CD4-positive, alpha-beta memory T cell (primary cell): ENCODE results near the gene LACTBL1. TPM values are rescaled to one million over a fixed set of nuclear protein-coding genes. Genes with fewer than 3 reads are reported as not detected.

Experiments
- CTCF ChIA-PET: fragments of 350-600 bp; sonication (Branson Sonifier 250); formaldehyde crosslinking; loops from one replicate; lab custom pipeline; 2021; ENCODE audit warnings: inconsistent platforms; ENCODE audit not compliant: partially characterized antibody; lab: Charles Lee
- POLR2A ChIA-PET: fragments of 350-600 bp; sonication (Branson Sonifier 250); formaldehyde crosslinking; loops from one replicate; lab custom pipeline; 2021; ENCODE audit not compliant: partially characterized antibody; lab: Charles Lee
- DNase-seq, 5 donors: peaks; one replicate each; pipeline versions ENCODE4 v3.0.0 to v3.0.0-alpha.2; 2020 to 2022; ENCODE audit warnings: mixed read lengths in 1 of 5
- H3K27ac ChIP-seq: one replicate; pipeline ENCODE4 v1.7.0; 2013; ENCODE audit warnings: low read depth, low read length
- H3K27me3 ChIP-seq: 2 replicates; pipeline ENCODE4 v1.7.0; 2013; ENCODE audit warnings: mild to moderate bottlenecking, low read length, moderate library complexity; ENCODE audit not compliant: insufficient read depth
- H3K36me3 ChIP-seq: 2 replicates; pipeline ENCODE4 v1.7.0; 2013; ENCODE audit warnings: mild to moderate bottlenecking, low read length, moderate library complexity; ENCODE audit not compliant: insufficient read depth
- H3K4me1 ChIP-seq: 2 replicates; pipeline ENCODE4 v1.7.0; 2013; ENCODE audit warnings: mild to moderate bottlenecking, low read length, moderate library complexity; ENCODE audit not compliant: insufficient read depth
- H3K4me3 ChIP-seq, 2 donors: one replicate each; pipeline ENCODE4 v1.7.0; 2013; ENCODE audit warnings: low read length in 2 of 2, mild to moderate bottlenecking in 1 of 2
- H3K9me3 ChIP-seq, 2 donors: one replicate each; pipeline ENCODE4 v1.7.0; 2013; ENCODE audit warnings: low read length in 2 of 2, control low read depth in 1 of 2; ENCODE audit not compliant: control insufficient read depth in 1 of 2
- H3K27ac Mint-ChIP-seq, 7 donors: one replicate each; pipeline ENCODE4 v1.8.0; 2020 to 2021; ENCODE audit warnings: mixed read lengths in 7 of 7, mild to moderate bottlenecking in 6 of 7, inconsistent platforms in 3 of 7, moderate library complexity in 3 of 7
- H3K27me3 Mint-ChIP-seq, 2 donors: one replicate each; pipeline ENCODE4 v1.8.0; 2020 to 2021; ENCODE audit warnings: mixed read lengths in 2 of 2
- H3K36me3 Mint-ChIP-seq, 2 donors: one replicate each; pipeline ENCODE4 v1.8.0; 2020 to 2021; ENCODE audit warnings: mixed read lengths in 2 of 2, inconsistent platforms in 1 of 2, mild to moderate bottlenecking in 1 of 2
- H3K4me1 Mint-ChIP-seq, 4 donors: one replicate each; pipeline ENCODE4 v1.8.0; 2020 to 2021; ENCODE audit warnings: mixed read lengths in 4 of 4, mild to moderate bottlenecking in 1 of 4
- H3K4me3 Mint-ChIP-seq, 8 donors: one replicate each; pipeline ENCODE4 v1.8.0; 2020 to 2021; ENCODE audit warnings: mixed read lengths in 8 of 8, mild to moderate bottlenecking in 7 of 8, moderate library complexity in 6 of 8, inconsistent platforms in 3 of 8
- H3K9me3 Mint-ChIP-seq, 8 donors: one replicate each; pipeline ENCODE4 v1.8.0; 2020 to 2021; ENCODE audit warnings: mixed read lengths in 8 of 8, mild to moderate bottlenecking in 5 of 8, inconsistent platforms in 3 of 8, moderate library complexity in 1 of 8
- intact Hi-C: fragments of 100-400 bp; cut with micrococcal nuclease; formaldehyde crosslinking; loops from one replicate; pipeline ENCODE4 v1.15.1; 2023
- polyA plus RNA-seq, 2 donors: library from polyadenylated mRNA; unstranded; fragments of 300-500 nt; fragmentation: Illumina TruSeq; gene quantifications; one replicate each; pipeline ENCODE4 v1.2.3, GENCODE V29; 2021
- total RNA-seq, 2 experiments: library from RNA; stranded (reverse); gene quantifications; one replicate each; pipeline ENCODE4 v1.2.3, GENCODE V29; 2021

LACTBL1 gene
- total and polyA plus RNA-seq, 4 experiments from 2014 or later, result not detected

GRCh38 chr1:22957066-22957465 is 15.6 kb downstream of the LACTBL1 start:
- H3K9me3 Mint-ChIP-seq, result peaks cover 0 to 2% (median 0%) of the 10 kb centered on the region in 8 donors
- DNase-seq, result no peak
- CTCF ChIA-PET, result interaction anchor here (1.3 kb wide), 1 partner anchor 252 kb away, joined by 3 read pairs; no protein-coding TSS in a partner anchor
- H3K4me3 Mint-ChIP-seq, result no peak overlapping the region
- Histone ChIP-seq H3K4me3 (no peak overlapping the region), H3K4me1 (no peaks in the 10 kb centered on the region), H3K27me3 (peaks cover 3% of the 10 kb centered on the region), H3K9me3 (no peaks in the 10 kb centered on the region), H3K36me3 (no peaks in the 10 kb centered on the region), H3K27ac (no peak overlapping the region)
- H3K27me3 Mint-ChIP-seq, result peaks cover 3 to 10% of the 10 kb centered on the region in 2 donors
- no peaks in the 10 kb centered on the region for H3K36me3 Mint-ChIP-seq
- POLR2A ChIA-PET, result no interaction called here
- intact Hi-C loops, result no loop called here
- H3K4me1 Mint-ChIP-seq, result no peaks in the 10 kb centered on the region
- no peak overlapping the region for H3K27ac Mint-ChIP-seq

DNA sequence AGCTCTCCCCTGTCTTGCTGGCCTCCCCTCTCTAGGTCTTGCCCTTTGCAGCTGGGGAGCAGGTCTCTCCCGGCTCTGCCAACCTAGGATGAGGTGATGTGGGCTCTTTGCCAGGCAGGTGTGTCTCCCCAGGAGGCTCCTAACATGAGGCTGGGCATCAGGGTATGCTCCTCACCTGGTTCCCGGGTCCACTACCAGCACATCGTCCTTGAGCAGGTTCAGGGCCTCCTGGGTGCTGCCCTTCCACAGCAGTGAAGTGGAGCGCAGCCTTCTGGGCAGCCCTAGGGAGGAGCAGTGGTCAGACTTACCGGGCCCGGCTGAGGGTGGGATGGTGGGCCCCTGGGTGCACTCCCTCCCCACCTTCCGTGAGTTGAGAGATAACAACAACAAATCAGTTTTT is 17.5 kb downstream of the LACTBL1 start:
- Mint-ChIP-seq H3K27ac (no peak overlapping the region), H3K27me3 (peaks cover 4 to 19% of the 10 kb centered on the region in 2 donors), H3K9me3 (peaks cover 0 to 4% (median 0%) of the 10 kb centered on the region in 8 donors), H3K36me3 (no peaks in the 10 kb centered on the region), H3K4me3 (no peak overlapping the region), H3K4me1 (peaks cover 0 to 1% (median 0%) of the 10 kb centered on the region in 4 donors)
- no peak overlapping the region for H3K27ac ChIP-seq
- no peaks in the 10 kb centered on the region for H3K9me3 ChIP-seq
- ChIA-PET CTCF (no interaction called here), POLR2A (no interaction called here)
- intact Hi-C loops, result no loop called here
- DNase-seq, result no peak
- no peaks in the 10 kb centered on the region for H3K4me1 ChIP-seq
- H3K27me3 ChIP-seq, result peaks cover 3% of the 10 kb centered on the region
- H3K36me3 ChIP-seq, result no peaks in the 10 kb centered on the region
- H3K4me3 ChIP-seq, result no peak overlapping the region

DNA sequence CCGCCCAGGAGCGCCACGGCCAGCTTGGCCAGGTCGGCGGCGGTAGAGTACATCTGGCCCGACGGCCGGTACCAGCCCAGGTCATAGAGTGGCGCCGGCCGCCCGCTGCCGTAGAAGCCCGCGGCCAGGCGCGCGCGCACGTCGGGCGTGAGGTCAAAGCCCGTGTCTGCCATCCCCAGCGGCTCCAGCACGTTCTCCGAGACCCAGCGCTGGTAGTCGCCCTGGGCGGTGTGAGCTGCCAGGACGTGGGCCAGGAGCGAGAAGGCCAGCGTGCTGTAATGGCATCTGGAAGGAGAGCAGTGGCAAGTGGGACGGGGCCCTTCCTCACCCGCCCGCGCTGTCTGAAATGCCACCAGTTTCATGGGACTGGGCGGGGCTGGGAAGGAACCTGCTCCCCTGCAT is 18.9 kb downstream of the LACTBL1 start:
- no peak for DNase-seq
- H3K4me3 Mint-ChIP-seq, result no peak overlapping the region
- Histone ChIP-seq H3K27me3 (peaks cover 3% of the 10 kb centered on the region), H3K36me3 (no peaks in the 10 kb centered on the region), H3K9me3 (no peaks in the 10 kb centered on the region), H3K27ac (no peak overlapping the region), H3K4me3 (no peak overlapping the region), H3K4me1 (no peaks in the 10 kb centered on the region)
- H3K27me3 Mint-ChIP-seq, result peaks cover 6 to 24% of the 10 kb centered on the region in 2 donors
- no peaks in the 10 kb centered on the region for H3K36me3 Mint-ChIP-seq
- no peak overlapping the region for H3K27ac Mint-ChIP-seq
- CTCF ChIA-PET, result no interaction called here
- peaks cover 0 to 1% (median 0%) of the 10 kb centered on the region in 4 donors for H3K4me1 Mint-ChIP-seq
- H3K9me3 Mint-ChIP-seq, result peaks cover 0 to 4% (median 0%) of the 10 kb centered on the region in 8 donors
- POLR2A ChIA-PET, result no interaction called here
- intact Hi-C loops, result no loop called here

DNA sequence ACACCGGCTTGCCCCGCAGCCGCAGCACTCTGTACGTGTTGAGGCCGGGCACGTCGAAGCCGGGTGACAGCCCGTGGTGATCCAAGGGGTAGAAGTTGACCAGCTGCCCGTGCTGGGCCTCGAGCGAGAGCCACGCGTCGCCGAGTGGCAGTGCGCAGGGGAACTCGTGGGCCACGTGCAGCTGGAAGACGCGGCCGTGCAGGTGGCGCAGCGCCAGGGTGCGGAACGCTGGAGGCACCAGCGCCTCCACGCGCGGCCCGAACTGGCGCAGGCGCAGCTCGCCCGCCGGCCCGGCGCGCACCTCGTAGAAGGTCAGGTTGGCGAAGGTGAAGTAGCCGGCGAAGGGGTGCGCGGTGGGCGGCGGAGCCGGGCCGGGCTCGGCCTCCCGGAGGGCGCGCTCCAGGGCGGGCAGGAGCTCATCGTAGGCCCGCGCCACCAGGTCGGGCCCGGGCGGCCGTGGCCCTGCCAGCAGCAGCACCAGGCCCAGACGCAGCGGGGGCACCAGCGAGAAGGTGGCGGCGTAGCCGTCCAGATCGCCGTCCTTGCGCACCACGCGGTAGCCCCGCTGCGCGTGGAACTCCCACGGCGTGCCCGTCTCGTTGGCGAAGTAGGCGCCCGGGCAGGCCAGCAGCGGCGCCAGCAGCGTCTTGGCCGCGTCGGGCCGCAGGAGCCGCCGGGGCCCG is 19.5 kb downstream of the LACTBL1 start:
- H3K27me3 ChIP-seq, result peaks cover 3% of the 10 kb centered on the region
- H3K9me3 ChIP-seq, result no peaks in the 10 kb centered on the region
- H3K4me1 ChIP-seq, result no peaks in the 10 kb centered on the region
- H3K36me3 ChIP-seq, result no peaks in the 10 kb centered on the region
- Mint-ChIP-seq H3K4me1 (peaks cover 0 to 1% (median 0%) of the 10 kb centered on the region in 4 donors), H3K9me3 (peaks cover 0 to 4% (median 0%) of the 10 kb centered on the region in 8 donors), H3K4me3 (no peak overlapping the region), H3K27ac (no peak overlapping the region), H3K27me3 (peaks cover 12 to 24% of the 10 kb centered on the region in 2 donors), H3K36me3 (no peaks in the 10 kb centered on the region)
- no peak for DNase-seq
- intact Hi-C loops, result no loop called here
- no peak overlapping the region for H3K27ac ChIP-seq
- ChIA-PET POLR2A (no interaction called here), CTCF (no interaction called here)
- no peak overlapping the region for H3K4me3 ChIP-seq

DNA sequence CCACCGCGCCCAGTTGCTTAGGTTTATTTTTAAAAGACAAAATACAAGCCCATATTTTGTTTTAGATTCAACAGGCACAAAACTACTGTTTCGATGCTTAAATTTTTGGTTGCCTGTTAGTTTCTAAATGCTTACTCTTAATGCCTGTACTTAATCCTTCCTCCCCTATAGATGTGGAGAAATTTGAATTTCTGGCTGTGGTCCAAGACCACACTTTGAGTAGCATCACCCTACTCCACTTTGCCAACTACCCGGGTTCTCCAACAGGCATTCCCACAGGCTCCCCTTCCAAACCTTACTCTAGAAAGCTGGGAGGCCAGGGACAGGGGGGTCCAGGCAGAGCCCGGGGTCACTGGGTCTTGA is 20.0 kb downstream of the LACTBL1 start:
- no peaks in the 10 kb centered on the region for H3K36me3 Mint-ChIP-seq
- ChIA-PET POLR2A (no interaction called here), CTCF (no interaction called here)
- intact Hi-C loops, result no loop called here
- DNase-seq, result no peak
- Histone ChIP-seq H3K36me3 (no peaks in the 10 kb centered on the region), H3K27me3 (peaks cover 3% of the 10 kb centered on the region), H3K4me3 (no peak overlapping the region), H3K27ac (no peak overlapping the region), H3K9me3 (no peaks in the 10 kb centered on the region), H3K4me1 (no peaks in the 10 kb centered on the region)
- peaks cover 0 to 1% (median 0%) of the 10 kb centered on the region in 4 donors for H3K4me1 Mint-ChIP-seq
- peaks cover 13 to 26% of the 10 kb centered on the region in 2 donors for H3K27me3 Mint-ChIP-seq
- peaks cover 0 to 4% (median 0%) of the 10 kb centered on the region in 8 donors for H3K9me3 Mint-ChIP-seq
- no peak overlapping the region for H3K27ac Mint-ChIP-seq
- no peak overlapping the region for H3K4me3 Mint-ChIP-seq

GRCh38 chr1:22951796-22952195 is 20.9 kb downstream of the LACTBL1 start:
- no peak overlapping the region for H3K4me3 ChIP-seq
- intact Hi-C loops, result no loop called here
- H3K36me3 ChIP-seq, result no peaks in the 10 kb centered on the region
- H3K9me3 ChIP-seq, result no peaks in the 10 kb centered on the region
- Mint-ChIP-seq H3K9me3 (peaks cover 0 to 4% (median 0%) of the 10 kb centered on the region in 8 donors), H3K27ac (no peak overlapping the region), H3K4me3 (peak overlapping the region in 1 of 8 donors; percentile 26), H3K36me3 (no peaks in the 10 kb centered on the region), H3K27me3 (peaks cover 13 to 24% of the 10 kb centered on the region in 2 donors), H3K4me1 (peaks cover 0 to 1% (median 0%) of the 10 kb centered on the region in 4 donors)
- H3K4me1 ChIP-seq, result no peaks in the 10 kb centered on the region
- peaks cover 3% of the 10 kb centered on the region for H3K27me3 ChIP-seq
- ChIA-PET POLR2A (no interaction called here), CTCF (no interaction called here)
- no peak for DNase-seq
- H3K27ac ChIP-seq, result no peak overlapping the region

- no peak overlapping the region for H3K27ac ChIP-seq
- Mint-ChIP-seq H3K27ac (no peak overlapping the region), H3K9me3 (peaks cover 0 to 4% (median 0%) of the 10 kb centered on the region in 8 donors), H3K27me3 (peaks cover 17 to 21% of the 10 kb centered on the region in 2 donors), H3K36me3 (no peaks in the 10 kb centered on the region), H3K4me1 (peaks cover 0 to 1% (median 0%) of the 10 kb centered on the region in 4 donors), H3K4me3 (no peak overlapping the region)
- H3K9me3 ChIP-seq, result no peaks in the 10 kb centered on the region
- peaks cover 3% of the 10 kb centered on the region for H3K27me3 ChIP-seq
- no peaks in the 10 kb centered on the region for H3K4me1 ChIP-seq
- POLR2A ChIA-PET, result no interaction called here
- H3K36me3 ChIP-seq, result no peaks in the 10 kb centered on the region
- no peak overlapping the region for H3K4me3 ChIP-seq
- CTCF ChIA-PET, result no interaction called here
- no peak for DNase-seq
- intact Hi-C loops, result no loop called here
Observed at GRCh38 chr1:22949822-22950331, 22.8 kb downstream of the LACTBL1 start.
